Measurements from ENCODE around the gene S100A6. TPM values are rescaled to one million over a fixed set of nuclear protein-coding genes. Genes with fewer than 3 reads are reported as not detected.
"Not testable (repeated sequence)": the region's sequence is repeated elsewhere in the genome, so short reads cannot be mapped to it uniquely, and the experiment has no call there.

The S100A6 gene
- total RNA-seq = 1,381 TPM

DNA sequence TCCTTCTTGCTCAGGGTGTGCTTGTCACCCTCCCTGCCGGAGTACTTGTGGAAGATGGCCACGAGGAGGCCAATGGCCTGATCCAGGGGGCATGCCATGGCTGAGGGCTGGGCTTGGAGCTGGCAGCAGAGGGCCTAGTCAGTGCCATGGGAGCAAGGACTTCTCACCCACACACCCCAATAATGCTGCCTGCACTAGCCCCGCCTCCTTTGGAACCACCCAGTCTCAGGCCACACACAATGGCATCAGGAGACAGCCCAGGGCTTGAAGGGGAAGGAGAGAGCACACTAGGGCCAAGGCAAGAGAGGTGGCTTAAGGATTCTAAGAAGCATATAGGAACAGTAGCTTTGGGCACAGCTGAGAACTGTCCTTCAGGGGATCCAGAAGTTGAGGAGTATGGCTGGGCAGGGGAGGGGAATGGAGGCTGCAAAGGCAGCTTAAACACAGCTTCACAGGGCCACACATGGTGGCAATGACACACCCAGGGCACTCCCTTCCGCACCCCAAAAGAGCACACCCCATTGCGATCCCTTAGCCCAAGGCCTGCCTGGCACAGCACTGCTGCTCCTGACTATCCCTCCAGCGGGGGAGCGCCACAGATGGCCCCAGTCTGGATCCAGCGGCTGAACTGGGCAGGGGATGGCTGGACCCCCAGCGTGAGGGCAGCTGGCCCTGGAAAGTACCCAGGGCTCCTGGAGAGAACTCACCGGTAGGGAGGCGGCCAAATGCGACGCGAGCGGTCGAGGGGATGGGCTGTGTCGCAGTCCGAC is at the start of gene S100A6:
S100A6 (minus strand) TSS at position 750 of the 770 bp plus-strand sequence; CDS start at position 98, 652 bp downstream.
- peak; percentile 87 for DNase-seq (ENCODE audit: low spot score)

DNA sequence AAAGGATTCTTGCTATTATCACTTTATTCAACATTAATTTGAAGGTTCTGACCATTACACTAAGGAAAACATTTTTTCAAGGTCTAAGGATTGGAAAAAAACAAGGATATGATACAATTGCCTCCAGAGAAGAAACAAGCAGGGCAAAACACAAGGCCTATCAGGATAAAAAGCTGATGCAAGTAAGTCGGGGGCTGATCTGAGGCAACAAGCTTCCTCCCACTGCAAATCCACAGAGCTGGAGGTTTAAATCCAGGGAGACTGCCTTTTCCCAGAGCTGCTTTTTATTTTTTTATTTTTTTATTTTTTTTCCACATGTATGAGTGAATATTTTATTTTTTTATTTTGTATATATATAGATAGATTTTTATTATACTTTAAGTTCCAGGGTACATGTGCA is 49.2 kb upstream of the S100A6 start:
- DNase-seq (ENCODE audit: low spot score) = no peak

DNA sequence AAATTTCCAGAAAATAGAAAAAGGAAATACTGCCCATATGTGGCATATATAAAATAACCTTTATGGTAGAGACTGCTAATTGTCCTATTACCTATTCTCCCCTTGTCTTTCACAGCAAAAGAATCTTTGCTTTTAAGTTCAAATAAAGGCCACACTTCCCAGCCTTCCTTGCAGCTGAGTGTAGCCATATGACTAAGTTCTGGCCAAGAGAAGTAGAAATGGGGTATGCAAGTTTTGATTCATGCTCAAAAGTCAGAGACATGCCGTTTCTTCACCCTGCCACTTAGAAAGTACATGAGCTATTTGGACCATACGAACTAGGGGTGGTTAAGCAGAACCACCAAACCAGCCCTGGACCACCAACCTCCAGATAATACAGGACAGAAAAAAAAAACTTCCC is 48.2 kb upstream of the S100A6 start:
- DNase-seq (ENCODE audit: low spot score) = no peak

DNA sequence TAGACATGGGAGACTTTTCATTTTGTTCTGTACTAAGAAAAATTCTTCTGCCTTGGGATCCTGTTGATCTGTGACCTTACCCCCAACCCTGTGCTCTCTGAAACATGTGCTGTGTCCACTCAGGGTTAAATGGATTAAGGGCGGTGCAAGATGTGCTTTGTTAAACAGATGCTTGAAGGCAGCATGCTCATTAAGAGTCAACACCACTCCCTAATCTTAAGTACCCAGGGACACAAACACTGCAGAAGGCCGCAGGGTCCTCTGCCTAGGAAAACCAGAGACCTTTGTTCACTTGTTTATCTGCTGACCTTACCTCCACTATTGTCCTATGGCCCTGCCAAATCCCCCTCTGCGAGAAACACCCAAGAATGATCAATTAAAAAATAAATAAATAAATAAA is 47.7 kb upstream of the S100A6 start:
- DNase-seq (ENCODE audit: low spot score) = not testable (repeated sequence)

DNA sequence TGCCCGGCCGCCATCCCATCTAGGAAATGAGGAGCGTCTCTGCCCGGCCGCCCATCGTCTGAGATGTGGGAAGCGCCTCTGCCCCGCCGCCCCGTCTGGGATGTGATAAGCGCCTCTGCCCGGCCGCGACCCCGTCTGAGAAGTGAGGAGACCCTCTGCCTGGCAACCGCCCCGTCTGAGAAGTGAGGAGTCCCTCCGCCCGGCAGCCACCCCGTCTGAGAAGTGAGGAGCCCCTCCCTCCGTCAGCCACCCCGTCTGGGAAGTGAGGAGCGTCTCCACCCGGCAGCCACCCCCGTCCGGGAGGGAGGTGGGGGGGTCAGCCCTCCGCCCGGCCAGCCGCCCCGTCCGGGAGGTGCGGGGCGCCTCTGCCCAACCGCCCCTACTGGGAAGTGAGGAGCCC is 47.0 kb upstream of the S100A6 start:
- not testable (repeated sequence) for DNase-seq (ENCODE audit: low spot score)

DNA sequence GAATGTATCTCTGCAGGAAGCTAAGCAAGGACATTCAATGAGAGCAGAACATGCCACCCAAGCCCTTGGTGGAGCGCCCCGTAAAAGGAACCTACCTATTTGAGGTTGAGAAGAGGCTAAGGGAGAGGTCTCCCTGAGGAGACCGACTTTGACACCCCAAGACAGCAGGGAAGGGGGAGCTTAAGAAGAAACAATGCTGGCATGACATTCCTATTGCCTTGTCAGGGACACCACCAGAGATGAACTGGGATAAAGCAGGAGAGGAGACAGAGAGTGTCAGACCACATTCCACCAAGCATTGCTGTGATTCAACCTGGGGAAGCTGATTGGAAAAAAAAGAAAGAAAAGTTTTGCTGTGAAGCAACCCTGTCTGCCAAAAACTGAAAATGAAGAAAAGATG is 43.1 kb upstream of the S100A6 start:
- no peak for DNase-seq (ENCODE audit: low spot score)

DNA sequence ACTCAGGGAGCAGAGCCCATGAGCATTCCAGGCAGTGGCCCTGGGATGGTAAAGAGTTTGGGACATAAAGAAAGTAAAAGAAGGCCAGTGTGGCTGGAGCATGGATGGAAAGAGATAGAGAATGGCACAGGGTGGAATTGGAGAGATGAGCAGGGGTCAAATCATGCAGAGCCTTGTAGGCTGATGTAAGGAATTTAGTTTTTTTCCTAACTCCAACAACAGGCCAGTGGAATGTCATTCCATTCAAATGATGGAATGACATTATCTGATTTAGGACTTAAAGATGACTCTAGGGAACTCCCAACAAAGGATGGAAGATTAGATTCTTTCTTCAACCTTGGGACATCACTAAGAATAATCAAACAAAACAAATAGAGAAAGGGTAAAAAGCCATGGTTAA is 42.7 kb upstream of the S100A6 start:
- DNase-seq (ENCODE audit: low spot score) = no peak

DNA sequence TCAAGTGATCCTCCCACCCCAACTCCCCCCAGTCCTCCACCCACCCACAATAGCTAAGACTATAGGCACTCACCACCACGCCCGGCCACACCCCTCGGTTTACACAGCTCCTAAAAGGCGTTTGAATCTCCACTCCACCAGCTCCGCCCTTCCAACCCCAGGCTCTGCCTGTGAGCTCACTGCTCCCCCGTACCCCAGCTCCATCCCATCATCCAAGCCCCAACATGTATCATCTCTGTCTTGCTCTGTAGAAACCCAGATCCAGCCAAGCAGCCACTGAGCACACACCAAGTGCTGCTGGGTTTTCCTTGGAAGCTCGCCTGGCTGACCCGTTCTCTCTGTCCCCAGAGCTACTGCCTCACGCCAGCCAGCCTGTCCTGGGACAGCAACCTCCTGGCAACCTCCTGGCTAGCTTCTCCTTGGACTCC is 41.8 kb upstream of the S100A6 start:
- no peak for DNase-seq (ENCODE audit: low spot score)

DNA sequence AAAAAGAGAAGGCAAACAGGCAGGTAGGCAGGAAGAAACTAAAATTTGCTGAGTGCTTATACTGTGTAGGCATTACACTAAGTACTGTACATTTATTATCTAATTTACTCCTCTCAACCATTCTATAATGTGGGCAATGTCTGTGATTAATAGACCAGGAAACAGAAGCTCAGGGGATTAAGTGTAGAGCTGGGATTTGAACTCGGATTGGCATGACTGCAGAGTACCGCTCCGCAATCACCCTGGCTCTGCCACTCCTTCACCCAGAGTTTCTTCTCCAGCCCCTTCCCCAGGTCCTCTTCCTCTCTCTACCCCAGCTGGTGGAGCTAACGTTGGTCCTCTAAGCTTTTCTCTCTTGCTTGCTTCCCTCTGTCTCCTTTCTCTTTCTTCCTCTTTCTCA is 41.3 kb upstream of the S100A6 start:
- no peak for DNase-seq (ENCODE audit: low spot score)

DNA sequence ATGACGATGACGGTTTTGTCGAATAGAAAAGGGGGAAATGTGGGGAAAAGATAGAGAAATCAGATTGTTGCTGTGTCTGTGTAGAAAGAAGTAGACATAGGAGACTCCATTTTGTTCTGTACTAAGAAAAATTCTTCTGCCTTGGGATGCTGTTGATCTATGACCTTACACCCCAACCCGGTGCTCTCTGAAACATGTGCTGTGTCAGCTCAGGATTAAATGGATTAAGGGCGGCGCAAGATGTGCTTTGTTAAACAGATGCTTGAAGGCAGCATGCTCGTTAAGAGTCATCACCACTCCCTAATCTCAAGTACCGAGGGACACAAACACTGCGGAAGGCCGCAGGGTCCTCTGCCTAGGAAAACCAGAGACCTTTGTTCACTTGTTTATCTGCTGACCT is 39.7 kb upstream of the S100A6 start:
- DNase-seq (ENCODE audit: low spot score) = not testable (repeated sequence)

DNA sequence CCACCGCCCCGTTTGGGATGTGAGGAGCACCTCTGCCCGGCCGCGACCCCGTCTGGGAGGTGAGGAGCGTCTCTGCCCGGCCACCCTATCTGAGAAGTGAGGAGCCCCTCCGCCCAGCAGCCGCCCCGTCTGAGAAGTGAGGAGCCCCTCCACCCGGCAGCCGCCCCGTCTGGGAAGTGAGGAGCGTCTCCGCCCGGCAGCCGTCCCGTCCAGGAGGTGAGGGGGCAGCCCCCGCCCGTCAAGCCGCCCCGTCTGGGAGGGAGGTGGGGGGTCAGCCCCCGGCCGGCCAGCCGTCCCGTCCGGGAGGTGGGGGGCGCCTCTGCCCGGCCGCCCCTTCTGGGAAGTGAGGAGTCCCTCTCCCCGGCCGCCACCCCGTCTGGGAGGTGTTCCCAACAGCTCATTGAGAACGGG is 39.3 kb upstream of the S100A6 start:
- DNase-seq (ENCODE audit: low spot score) = not testable (repeated sequence)

DNA sequence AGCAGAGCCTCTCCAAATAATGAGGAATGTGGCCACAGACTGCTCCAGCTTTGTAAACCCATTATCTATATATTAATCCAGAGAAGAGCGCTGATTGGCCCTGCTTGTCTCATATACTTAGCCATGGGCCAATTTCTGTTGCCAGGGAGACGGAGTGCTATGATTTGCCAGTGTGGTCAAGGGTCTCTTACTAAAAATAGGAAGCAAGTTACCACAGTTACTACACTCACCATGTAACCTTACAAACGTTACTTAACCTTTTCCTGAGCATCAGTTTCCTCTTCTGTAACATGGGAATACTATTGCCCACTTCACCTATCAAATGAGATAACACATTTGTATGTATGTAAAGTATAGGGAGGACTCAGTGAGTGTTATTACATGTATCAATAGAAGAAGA is 37.6 kb upstream of the S100A6 start:
- no peak for DNase-seq (ENCODE audit: low spot score)

DNA sequence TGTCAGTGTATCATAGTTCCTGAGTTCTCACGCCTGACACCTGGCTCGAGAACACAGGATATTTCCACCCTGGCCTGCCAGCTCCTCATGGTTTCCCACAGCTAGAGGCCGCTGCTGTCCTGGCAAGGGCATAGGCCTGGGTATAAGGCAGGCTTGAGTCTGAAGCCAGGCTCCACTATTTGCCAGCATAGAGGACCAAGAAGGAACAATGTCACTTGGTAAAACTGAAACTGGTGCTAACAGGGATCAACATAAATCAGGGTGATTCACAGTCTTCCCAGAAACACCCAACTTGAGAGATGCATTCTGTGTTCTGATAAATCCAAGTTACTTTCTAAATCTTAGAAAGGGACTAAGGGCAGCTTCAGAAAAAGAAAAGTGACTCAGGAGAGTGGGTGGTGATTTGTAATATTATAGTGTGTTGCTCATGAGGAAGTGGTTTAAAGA is 36.8 kb upstream of the S100A6 start:
- DNase-seq (ENCODE audit: low spot score) = peak; percentile 85

DNA sequence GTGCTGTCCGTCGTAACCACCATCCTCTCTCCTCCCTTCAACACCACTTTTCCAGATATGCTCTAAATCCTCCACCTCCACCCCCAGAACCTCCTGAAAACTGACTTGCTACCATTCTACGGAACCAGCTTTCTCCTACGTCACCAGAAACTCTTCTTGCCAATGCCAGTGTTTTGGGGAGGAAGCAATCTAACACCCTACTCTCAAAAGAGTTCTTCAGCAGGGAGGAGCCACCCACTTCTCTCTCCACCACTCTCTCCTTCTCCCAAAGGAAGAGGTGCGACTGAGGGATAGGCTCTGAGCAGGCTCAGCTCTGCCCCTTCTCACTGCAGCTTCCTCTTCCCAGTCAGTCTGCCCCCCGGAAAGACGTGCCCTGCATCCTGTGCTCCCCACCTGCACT is 35.9 kb upstream of the S100A6 start:
- no peak for DNase-seq (ENCODE audit: low spot score)

DNA sequence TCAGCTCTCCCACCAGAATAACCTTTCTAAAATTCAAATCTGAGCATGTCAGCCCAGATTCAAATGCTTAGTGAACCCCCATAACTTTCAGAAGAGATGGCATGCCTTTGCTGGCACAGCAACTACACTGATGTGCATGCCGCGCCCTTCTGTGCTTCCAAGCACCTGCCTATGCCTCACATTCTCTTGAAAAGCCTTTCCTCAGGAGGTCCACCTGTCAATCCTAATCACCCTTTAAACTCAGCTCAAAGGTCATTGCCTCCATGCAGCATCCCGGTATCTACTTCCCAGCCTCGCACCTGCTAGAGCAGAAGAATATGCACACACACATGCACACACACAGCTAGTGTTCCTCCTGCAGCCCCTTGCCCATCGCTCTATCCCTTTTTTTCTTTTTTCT is 35.1 kb upstream of the S100A6 start:
- no peak for DNase-seq (ENCODE audit: low spot score)

DNA sequence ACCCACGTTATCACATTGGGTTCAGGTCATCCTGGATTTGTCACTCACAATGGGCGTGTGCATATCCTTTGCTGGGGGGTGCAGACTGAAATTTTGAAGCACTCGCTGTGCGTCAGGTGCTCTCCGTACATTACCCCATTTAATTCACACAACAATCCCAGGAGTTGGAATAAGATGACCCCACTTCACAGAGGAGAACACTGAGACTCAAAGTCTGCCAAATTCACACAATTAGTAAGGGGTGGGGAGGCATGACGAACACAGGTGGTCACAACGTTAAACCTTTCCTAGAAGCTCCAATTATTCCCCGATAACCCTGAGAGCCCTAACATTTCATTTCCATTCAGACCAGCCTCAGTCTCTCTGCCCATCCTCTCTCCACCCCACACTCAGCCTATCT is 33.7 kb upstream of the S100A6 start:
- no peak for DNase-seq (ENCODE audit: low spot score)

DNA sequence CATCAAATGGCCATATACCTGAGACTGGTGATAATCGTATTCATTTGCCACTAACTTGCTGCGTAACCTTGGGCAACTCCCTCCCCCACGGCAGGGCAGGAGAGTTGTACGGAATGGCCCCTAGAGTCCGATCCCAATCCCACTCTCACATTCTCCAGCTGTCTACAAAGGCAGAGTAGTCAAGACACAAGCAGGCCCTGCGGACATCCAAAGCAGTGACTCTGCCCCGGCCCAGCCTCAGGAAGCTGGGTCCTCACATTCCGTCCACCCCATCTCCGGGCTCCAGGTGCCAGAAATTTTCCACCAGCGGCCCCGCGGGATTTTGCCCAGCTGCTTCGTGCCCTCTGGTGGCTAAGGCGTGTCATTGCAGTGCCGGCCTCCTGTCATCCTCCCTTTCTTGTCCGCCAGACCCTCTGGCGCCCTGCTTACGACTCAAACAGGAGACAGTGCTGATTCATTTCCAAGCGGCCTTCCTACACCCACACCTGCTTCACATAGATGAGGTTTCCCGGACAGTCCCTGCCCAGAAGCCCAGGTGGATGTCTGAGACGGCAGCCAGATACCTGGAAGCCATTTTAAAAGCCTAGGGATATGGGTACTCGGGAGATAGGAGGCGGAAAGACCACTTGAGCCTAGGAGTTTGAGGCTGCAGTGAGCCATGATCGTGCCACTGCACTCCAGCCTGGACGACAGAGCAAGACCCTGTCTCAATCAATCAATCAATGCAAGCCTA is 32.7 kb upstream of the S100A6 start:
- peak; percentile 93 for DNase-seq (ENCODE audit: low spot score)

DNA sequence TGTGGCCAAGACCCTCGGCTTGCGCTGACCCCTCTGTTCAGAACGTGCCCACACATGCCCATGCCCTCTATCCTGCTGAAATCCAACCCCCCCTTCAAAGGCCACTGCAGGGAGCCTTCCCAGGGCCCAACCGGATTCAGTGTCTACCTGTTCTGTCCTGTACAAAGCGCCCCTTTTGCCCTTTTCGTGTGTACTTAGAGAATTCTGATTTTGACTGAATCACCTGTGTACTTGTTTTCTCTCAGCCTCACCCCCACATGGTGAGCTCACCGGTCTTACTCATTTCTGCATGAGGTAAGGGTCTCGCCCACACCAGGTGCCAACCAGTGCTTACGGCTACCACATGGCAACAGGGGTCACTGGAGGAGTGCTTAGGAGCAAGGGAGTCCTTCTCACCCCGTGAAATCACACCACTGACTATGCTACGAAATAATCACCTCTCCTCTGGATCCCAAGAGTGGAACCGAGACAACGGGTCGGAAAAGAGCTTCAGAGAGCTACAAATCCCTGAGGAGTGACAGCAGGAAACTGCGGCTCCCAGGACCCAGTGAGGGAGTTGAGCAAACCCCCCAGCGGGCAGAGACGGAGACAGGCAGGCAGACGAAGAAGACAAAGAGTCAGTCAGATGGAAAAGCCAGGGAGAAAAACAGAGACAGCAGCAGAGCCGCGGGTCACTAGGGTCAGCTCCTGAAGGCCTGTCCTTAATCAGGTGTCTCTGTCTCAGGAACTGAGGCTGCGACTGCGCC is 32.0 kb upstream of the S100A6 start:
- DNase-seq (ENCODE audit: low spot score) = no peak

DNA sequence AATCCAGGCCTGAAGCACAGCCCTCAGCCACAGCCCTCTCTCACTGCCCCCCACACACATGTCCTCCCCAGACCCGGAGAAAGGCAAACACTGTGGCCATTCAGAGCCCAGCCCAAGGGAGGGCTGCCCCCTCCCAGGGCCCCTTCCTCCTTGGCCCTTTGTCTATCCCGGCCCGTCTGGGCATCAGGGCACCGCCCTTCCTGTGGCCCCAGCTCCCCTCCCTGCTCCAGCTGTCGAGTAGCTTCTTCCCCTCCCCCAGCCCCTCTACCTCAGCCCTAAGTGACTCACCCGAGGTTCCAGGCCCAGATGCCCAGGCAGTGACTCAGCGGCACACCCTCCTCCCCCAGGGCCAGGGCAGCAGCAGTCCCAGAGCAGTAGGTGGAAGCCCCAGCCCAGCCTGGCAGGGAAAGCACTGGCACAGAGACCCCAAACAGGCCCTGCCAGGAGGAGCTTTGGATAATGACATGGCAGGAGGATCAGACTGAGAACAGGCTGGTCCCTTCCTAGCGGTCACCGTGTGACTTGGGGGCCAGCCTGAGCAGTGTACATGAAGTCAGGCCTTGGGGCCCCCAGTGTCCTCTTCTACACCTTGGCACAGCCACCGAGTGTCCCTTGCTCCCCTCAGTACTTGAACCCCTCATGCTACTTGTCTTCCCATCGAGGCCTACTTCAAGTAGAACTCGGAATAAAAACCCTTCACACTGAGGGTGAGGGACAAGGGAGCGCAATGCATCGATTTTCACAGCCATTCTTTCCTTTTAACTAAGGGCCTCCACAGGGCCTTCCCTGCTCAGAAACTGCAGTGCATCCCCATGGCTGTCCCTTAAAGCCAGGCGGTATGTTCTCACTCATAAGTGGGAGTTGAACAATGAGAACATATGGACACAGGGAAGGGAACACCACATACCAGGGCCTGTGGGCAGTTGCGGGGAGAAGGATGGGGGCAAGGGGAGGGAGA is 30.9 kb upstream of the S100A6 start:
- peak; percentile 97 for DNase-seq (ENCODE audit: low spot score)

DNA sequence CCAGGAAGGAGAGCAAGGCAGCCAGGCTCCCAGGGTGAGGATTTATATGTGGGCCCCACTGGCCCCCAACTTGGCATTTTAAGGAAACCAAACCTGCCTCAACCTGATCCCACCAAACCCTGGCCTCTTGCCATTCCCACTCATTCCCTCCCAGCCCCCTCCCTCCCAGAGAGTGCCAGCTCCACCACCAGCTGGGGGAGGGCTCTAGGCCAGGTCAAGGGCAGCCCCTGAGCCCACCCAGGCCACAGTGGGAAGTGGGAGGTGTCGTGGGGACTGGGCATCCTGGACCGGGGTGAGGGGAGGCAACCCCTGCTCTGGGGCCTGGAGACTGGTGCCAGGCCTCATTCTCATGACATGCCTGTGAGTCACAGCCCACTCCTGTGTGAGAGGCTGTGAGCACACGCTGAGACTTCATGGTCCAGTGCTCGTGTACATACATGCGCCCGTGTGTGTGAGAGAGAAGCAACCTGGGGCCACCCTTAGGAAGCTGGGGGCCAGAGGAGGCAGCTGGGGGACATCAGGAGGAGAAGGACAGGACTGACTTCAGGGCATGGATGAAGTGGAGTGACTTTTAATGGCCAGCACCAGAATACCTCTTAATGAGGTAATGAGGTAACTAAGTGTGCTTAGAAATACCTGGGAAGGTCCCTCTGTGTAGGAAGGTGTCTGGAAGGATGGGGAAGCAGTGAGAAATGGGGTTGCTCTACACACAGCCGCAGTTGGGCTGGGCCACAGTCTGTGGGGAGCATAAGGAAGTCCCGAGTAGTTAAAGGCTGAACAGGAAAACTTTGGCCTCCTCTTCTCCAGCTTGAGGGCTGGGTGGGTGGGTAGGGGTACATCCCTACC is 30.0 kb upstream of the S100A6 start, which contains the start of gene S100A2:
S100A2 (minus strand) TSS at position 316 of the 846 bp plus-strand sequence. CDS start 1,967 bp downstream, outside the sequence.
- DNase-seq (ENCODE audit: low spot score) = peak; percentile 78
